KG1 (cell line): ENCODE data around the gene NMUR1.

Experiments
- DNase-seq: peaks from one replicate; lab custom pipeline; 2025; lab: John Stamatoyannopoulos, UW

Gene NMUR1

GRCh38 chr2:231552752-231553151 is 22.5 kb upstream of the NMUR1 start:
- no peak for DNase-seq

DNA sequence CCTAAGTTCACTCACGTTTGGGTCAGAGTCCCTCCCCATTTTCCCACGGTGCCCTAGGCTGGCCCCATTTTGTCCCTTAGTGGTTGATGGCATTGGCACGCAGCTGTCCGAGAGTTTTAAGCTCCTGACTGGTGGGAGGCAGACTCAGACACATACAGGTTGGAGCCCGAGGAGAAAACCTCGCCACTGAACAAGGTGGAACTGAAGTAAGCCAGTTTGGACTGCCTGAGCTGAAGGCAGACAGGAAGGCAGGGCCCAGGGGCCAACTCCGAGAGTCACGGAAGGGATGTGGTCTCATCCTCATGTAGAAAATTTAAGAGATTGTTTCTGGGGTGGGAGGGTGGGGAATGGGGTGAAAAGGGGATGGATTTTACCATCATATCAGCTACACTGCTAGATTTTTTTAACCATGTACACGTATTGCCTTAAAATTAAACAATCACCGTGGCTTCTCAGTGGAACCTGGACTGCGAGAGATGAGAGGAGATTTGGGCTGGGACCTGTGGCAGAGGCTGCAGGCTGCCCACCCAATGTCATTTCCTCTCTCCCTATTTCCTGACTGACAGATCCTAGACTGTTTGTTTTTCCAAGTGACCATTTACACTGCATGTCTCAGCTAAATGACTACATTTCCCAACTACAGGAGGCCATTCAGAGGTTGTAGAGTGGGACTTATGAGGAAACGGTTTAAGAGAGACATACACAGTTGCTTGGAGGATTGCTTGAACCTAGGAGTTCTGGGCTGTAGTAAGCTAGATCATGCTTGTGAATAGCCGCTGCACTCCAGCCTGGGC is 19.4 kb upstream of the NMUR1 start:
- DNase-seq, result no peak

GRCh38 chr2:231548752-231549151 is 18.5 kb upstream of the NMUR1 start:
- DNase-seq, result no peak

GRCh38 chr2:231547315-231548110 is 17.3 kb upstream of the NMUR1 start:
- no peak for DNase-seq

DNA sequence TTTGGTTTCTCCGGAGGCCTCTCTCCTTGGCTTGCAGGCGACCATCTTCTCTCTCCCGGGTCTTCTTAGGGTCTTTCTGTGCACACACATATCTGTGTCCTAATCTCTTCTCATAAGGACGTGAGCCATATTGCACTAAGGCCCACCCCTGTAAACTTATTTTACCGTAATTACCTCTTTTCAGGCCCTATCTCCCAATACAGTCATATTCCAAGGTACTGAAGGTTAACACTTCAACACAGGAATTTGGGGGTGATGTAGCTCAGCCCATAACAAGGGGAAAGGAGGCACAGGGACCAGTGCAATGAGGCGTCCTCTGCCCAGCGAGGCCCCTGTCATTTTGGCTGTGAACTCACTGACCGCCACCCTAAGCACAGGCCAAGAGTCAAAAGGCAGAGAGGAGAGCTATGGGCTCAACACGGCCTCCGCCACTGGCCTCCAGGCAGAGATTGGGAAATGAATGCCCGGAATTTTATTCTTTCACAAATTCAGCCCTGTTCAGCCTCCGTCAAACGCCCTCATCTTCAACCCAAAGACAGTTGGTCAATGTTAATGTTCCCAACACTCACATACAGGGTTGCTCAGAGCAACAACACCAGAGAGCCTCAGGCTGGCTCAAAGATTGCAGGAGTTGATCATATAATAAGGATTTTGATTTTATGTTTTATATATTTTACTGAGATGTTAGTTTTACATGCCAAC is 15.9 kb upstream of the NMUR1 start:
- no peak for DNase-seq

GRCh38 chr2:231545105-231545902 is 15.1 kb upstream of the NMUR1 start:
- peak; percentile 84 for DNase-seq

DNA sequence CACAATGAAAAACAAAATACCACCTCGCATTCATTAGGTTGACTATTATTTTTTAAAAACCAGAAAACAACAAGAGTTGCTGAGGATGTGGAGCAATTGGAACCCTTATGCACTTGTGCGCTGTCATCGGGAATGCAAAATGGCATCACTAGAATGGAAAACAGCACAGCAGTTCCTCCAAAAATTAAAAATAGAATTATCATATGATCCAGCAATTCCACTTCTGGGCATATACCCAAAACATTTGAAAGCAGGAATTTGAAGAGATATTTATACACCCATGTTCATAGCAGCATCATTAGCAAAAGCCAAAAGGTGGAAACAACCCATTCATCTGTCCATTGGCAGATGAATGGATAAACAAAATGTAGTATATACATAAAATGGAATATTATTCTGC is 11.9 kb upstream of the NMUR1 start:
- DNase-seq, result no peak

- DNase-seq, result no peak
These were observed 11.4 kb upstream of the NMUR1 start for GRCh38 chr2:231541645-231542044.

- DNase-seq, result no peak
These were observed 9.7 kb upstream of the NMUR1 start for GRCh38 chr2:231539991-231540390.

DNA sequence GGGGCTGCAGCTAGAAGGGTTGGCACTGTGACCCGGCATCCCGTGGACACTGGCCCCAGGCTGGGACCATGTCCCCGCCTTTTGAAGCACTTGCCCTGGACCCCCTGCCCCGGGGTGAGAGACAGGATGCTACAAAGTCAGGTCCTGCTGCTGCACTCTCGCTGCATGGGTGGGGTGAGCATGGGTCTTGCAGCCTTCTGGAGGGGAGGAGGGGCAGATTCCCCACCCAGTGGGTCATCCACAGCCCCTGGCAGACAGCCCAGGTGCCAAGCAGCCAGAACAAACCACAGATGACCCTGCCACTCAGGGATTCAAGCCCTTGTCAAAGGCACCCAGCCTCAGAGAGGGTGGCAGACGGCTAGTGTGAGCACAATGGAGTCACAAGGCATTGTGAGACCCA is 5.7 kb upstream of the NMUR1 start:
- no peak for DNase-seq

DNA sequence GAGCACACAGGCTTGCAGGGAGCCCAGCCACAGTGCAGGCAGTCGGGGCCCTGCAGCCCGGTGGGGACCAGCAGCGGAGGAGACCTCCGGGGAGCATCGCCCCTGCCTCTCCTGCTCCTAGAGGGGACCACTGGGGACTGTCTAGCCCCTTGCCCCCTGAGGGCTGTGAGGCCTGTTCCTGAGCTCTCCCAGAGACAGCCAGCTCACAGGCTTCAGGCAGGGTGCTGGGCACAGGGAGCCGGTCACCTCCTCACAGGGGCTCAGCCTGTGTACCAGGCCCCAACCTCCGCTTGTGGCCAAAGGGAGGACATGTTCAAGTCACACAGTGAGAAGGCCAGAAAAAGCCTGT is 3.5 kb upstream of the NMUR1 start:
- no peak for DNase-seq

DNA sequence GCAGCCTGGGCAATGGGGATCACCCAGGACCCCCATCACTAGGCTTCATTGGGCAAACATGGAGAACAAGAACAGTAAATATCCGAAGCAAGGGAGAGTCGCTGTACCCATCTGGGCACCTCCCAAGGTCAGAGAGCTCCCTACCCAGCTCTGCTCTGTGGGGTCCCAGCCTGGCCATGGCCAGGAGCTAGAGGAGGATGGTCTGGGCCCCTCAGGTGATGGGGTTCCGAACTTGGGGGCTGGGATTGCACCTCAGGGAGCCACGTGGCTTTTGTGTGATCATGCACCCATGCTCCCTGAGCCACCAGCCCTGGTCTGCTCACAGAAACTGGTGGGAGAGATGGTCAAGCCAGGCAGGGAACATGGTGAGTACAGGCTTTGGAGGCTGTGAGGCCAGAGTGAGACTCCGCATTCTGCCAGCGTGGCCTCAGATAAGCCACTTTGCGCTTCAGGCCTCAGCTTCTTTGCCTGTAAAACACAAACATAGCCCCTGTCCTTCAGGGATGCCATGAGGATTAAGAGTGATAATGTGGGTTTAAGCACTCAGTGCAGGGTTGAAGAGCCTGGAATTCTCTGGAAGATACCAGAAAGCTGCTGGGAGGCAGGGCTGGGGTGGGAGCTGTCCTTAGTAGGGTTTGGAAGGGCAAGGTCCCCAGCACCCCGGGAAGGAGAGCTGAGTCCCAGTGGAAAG is 3.0 kb upstream of the NMUR1 start:
- DNase-seq, result no peak

GRCh38 chr2:231532756-231533035 is 2.5 kb upstream of the NMUR1 start:
- DNase-seq, result no peak

DNA sequence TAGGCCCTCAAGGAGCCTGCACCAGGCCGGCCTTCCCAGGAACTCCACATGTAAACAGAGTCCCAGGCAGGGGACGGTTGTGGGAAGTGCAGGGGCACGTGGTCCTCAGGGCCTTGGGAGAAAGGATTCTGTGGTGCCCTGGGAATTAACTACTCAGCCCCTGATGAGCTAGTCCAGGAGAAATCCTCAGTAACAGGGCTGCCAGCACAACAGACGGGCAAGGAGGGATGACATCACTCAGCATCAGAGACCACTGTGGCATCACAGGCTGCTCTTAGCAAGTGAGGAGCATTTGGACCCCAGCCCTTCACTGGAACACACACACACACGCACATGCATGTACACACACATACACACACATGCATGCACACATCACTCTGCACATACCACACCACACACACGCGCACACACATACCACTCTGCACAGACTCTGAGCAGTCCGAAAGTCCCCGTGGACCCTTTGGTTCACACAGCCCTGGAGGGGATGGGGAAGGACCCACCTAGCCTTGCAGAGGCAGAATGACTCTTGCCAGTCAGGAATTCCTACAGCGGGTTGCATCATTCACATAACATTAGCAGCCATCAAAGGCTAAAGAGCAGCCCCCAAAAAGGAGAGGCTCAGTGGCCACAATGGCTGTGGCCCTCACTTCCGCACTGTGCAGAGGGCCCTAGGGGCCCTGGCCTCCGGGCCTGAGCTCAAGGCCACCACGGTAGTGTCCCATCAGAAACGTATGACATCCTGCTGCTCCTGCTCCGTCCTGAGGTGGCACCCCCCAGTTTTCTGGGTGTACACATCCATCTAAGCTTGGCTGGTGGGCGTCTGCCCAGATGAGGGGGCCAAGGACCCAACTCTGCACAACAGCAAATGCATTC is 1.9 kb upstream of the NMUR1 start:
- DNase-seq, result no peak

GRCh38 chr2:231531466-231531865 is 1.2 kb upstream of the NMUR1 start:
- no peak for DNase-seq

DNA sequence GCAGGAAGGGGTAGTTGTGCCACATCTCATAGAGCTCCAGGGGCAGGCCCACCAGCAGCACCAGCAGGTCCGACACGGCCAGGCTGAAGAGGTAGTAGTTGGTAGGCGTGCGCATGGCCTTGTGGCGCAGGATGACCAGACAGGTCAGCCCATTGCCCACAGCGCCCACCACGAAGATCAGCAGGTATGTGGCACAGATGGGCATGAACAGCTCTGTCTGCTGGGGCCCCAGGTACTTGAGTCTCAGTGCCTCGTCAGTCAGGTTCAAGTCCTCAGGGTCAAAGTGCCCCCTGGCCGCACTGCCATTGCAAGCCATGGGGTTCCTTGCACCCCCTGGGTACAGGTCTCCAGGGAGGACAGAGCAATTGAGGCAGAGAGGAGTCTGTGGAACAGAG is 1.6 kb downstream of the NMUR1 start:
- DNase-seq, result no peak

GRCh38 chr2:231527955-231528635 is 2.1 kb downstream of the NMUR1 start:
- no peak for DNase-seq

GRCh38 chr2:231527091-231527395 is 3.2 kb downstream of the NMUR1 start:
- no peak for DNase-seq

- no peak for DNase-seq
These were observed 3.7 kb downstream of the NMUR1 start for GRCh38 chr2:231526341-231527090.
